H1 (cell line): Measurements from ENCODE around the gene EEIG1. TPM values are rescaled to one million over a fixed set of nuclear protein-coding genes. Genes with fewer than 3 reads are reported as not detected.

Experiments used
- CTCF ChIA-PET: fragments of 300-600 bp; sonication (Branson Sonifier 250); formaldehyde crosslinking; loops from one replicate; lab custom pipeline; 2021; ENCODE audit not compliant: partially characterized antibody; lab: Charles Lee
- POLR2A ChIA-PET: fragments of 300-600 bp; sonication (Branson Sonifier 250); formaldehyde crosslinking; loops from one replicate; lab custom pipeline; 2021; ENCODE audit warnings: inconsistent platforms; ENCODE audit not compliant: partially characterized antibody; lab: Charles Lee
- DNase-seq, 2 experiments: peaks; one replicate each; pipeline versions ENCODE4 v3.0.0 to v3.0.0-alpha.2; 2010 to 2022; ENCODE audit warnings: low spot score in 2 of 2, low read depth in 1 of 2, mixed read lengths in 1 of 2
- FAIRE-seq: peaks from 2 replicates; lab custom pipeline; 2011; peaks lifted over from hg19 to GRCh38; lab: Jason Lieb, UNC
- H2AFZ ChIP-seq: 2 replicates; pipeline ENCODE4 v1.8.1; 2012; ENCODE audit warnings: low read length, inconsistent platforms
- H2AK5ac ChIP-seq: 2 replicates; pipeline ENCODE4 v1.6.1; 2013; ENCODE audit warnings: low read depth, low read length
- H2BK120ac ChIP-seq: replicated peaks from 2 replicates; pipeline ENCODE3; 2013; ENCODE audit warnings: low read depth, low read length, inconsistent platforms
- H2BK12ac ChIP-seq: 2 replicates; pipeline ENCODE4 v1.6.1; 2013; ENCODE audit warnings: low read depth, low read length
- H2BK15ac ChIP-seq: 2 replicates; pipeline ENCODE4 v1.6.1; 2013; ENCODE audit warnings: low read length
- H2BK20ac ChIP-seq: 2 replicates; pipeline ENCODE4 v1.6.1; 2013; ENCODE audit warnings: low read length
- H2BK5ac ChIP-seq: 2 replicates; pipeline ENCODE4 v1.6.1; 2013; ENCODE audit warnings: low read depth, low read length
- H3K14ac ChIP-seq: 2 replicates; pipeline ENCODE4 v1.6.1; 2013; ENCODE audit warnings: inconsistent platforms; ENCODE audit not compliant: insufficient read length
- H3K18ac ChIP-seq: 2 replicates; pipeline ENCODE4 v1.6.1; 2013; ENCODE audit warnings: low read length; ENCODE audit errors: extremely low read depth
- H3K23ac ChIP-seq: 2 replicates; pipeline ENCODE4 v1.6.1; 2013; ENCODE audit warnings: inconsistent platforms; ENCODE audit not compliant: insufficient read length
- H3K23me2 ChIP-seq: 2 replicates; pipeline ENCODE4 v1.6.1; 2013; ENCODE audit warnings: low read depth, low read length
- H3K27ac ChIP-seq: 2 replicates; pipeline ENCODE4 v1.6.1; 2011; ENCODE audit warnings: low read depth, low read length, inconsistent platforms
- H3K27me3 ChIP-seq, 4 experiments: replicated peaks in 1 of 4; 1 replicate in 1 of 4; 2 replicates in 3 of 4; pipeline versions ENCODE4 v1.6.1 to v1.8.1; 2011 to 2013; ENCODE audit warnings: low read length in 3 of 4, mild to moderate bottlenecking in 3 of 4, inconsistent platforms in 2 of 4, mixed read lengths in 2 of 4, moderate library complexity in 1 of 4; ENCODE audit not compliant: control insufficient read depth in 3 of 4, insufficient read depth in 3 of 4; ENCODE audit errors: extremely low read depth in 1 of 4
- H3K36me3 ChIP-seq, 4 experiments: 2 replicates each; pipeline versions ENCODE4 v1.6.1 to v1.8.1; 2011 to 2013; ENCODE audit warnings: mild to moderate bottlenecking in 4 of 4, low read length in 3 of 4, moderate library complexity in 2 of 4, control low read depth in 1 of 4, inconsistent platforms in 1 of 4; ENCODE audit not compliant: insufficient read depth in 4 of 4, control insufficient read depth in 2 of 4
- H3K4ac ChIP-seq: replicated peaks from 2 replicates; pipeline ENCODE3; 2013; ENCODE audit warnings: low read length, low read depth, mixed read lengths, inconsistent platforms; ENCODE audit not compliant: insufficient read length
- H3K4me1 ChIP-seq, 4 experiments: replicated peaks in 1 of 4; 1 replicate in 1 of 4; 2 replicates in 3 of 4; pipeline versions ENCODE4 v1.6.1 to v1.8.1; 2011 to 2013; ENCODE audit warnings: low read length in 3 of 4, inconsistent platforms in 2 of 4, mixed read lengths in 1 of 4; ENCODE audit not compliant: insufficient read depth in 4 of 4, control insufficient read depth in 3 of 4
- H3K4me2 ChIP-seq, 2 experiments: 2 replicates each; pipeline versions ENCODE4 v1.6.1 to v1.8.1; 2011 to 2013; ENCODE audit warnings: low read depth in 2 of 2, low read length in 2 of 2, control low read depth in 1 of 2, inconsistent platforms in 1 of 2, mild to moderate bottlenecking in 1 of 2; ENCODE audit not compliant: insufficient read depth in 1 of 2
- H3K4me3 ChIP-seq, 4 experiments: fragments of 200-600, 300-600 bp in 1 of 4; sonication (generic), shearing (Covaris generic), sonication (Bioruptor Twin) in 1 of 4; 2 replicates each; pipeline versions ENCODE4 v1.5.1 to v1.8.1; 2011 to 2016; ENCODE audit warnings: low read length in 4 of 4, low read depth in 3 of 4, control low read depth in 2 of 4, inconsistent platforms in 2 of 4, mild to moderate bottlenecking in 2 of 4, mixed read lengths in 1 of 4, moderate library complexity in 1 of 4; ENCODE audit not compliant: insufficient read depth in 2 of 4; ENCODE audit errors: extremely low read depth in 1 of 4
- H3K56ac ChIP-seq: replicated peaks from 2 replicates; pipeline ENCODE3; 2013; ENCODE audit warnings: low read depth, mild to moderate bottlenecking, mixed read lengths, low read length, inconsistent platforms; ENCODE audit not compliant: insufficient read length
- H3K79me1 ChIP-seq: 2 replicates; pipeline ENCODE4 v1.6.1; 2013; ENCODE audit warnings: low read depth, low read length, control low read depth
- H3K79me2 ChIP-seq, 2 experiments: 2 replicates each; pipeline versions ENCODE4 v1.6.1 to v1.8.1; 2012 to 2013; ENCODE audit warnings: low read length in 2 of 2, mild to moderate bottlenecking in 2 of 2, inconsistent platforms in 1 of 2; ENCODE audit not compliant: insufficient read depth in 2 of 2, control insufficient read depth in 1 of 2
- H3K9ac ChIP-seq, 4 experiments: replicated peaks in 1 of 4; 1 replicate in 1 of 4; 2 replicates in 3 of 4; pipeline versions ENCODE4 v1.6.1 to v1.8.1; 2011 to 2013; ENCODE audit warnings: low read depth in 3 of 4, low read length in 3 of 4, control low read depth in 2 of 4, mild to moderate bottlenecking in 2 of 4, moderate library complexity in 2 of 4, inconsistent platforms in 1 of 4; ENCODE audit errors: extremely low read depth in 1 of 4
- H3K9me3 ChIP-seq, 2 experiments: 2 replicates each; pipeline versions ENCODE4 v1.6.1 to v1.8.1; 2012 to 2013; ENCODE audit warnings: mild to moderate bottlenecking in 2 of 2, moderate library complexity in 2 of 2, control low read depth in 1 of 2, inconsistent platforms in 1 of 2, low read depth in 1 of 2, low read length in 1 of 2, mixed read lengths in 1 of 2; ENCODE audit not compliant: insufficient read depth in 2 of 2
- H4K20me1 ChIP-seq, 2 experiments: replicated peaks in 1 of 2; 2 replicates each; pipeline versions ENCODE3 to v1.8.1; 2011 to 2013; ENCODE audit warnings: inconsistent platforms in 2 of 2, low read length in 2 of 2, mild to moderate bottlenecking in 1 of 2; ENCODE audit not compliant: insufficient read depth in 2 of 2, control insufficient read depth in 1 of 2
- H4K5ac ChIP-seq: 2 replicates; pipeline ENCODE4 v1.6.1; 2013; ENCODE audit warnings: low read length, low read depth, mixed read lengths, inconsistent platforms; ENCODE audit not compliant: insufficient read length
- H4K8ac ChIP-seq: 2 replicates; pipeline ENCODE4 v1.8.0; 2013; ENCODE audit warnings: mild to moderate bottlenecking, moderate library complexity, low read length, inconsistent platforms; ENCODE audit not compliant: insufficient read depth; ENCODE audit errors: extremely low read depth
- H4K91ac ChIP-seq: replicated peaks from 2 replicates; pipeline ENCODE3; 2013; ENCODE audit warnings: low read length, mixed read lengths, inconsistent platforms; ENCODE audit not compliant: insufficient read length
- BACH1 ChIP-seq: IDR thresholded peaks from 2 replicates; pipeline ENCODE4 v1.6.1; 2012; ENCODE audit warnings: low read length, improper control_type of control experiment
- BCL11A ChIP-seq, 2 experiments: IDR thresholded peaks; one replicate each; pipeline ENCODE4 v1.6.1; 2011; ENCODE audit warnings: low read depth in 2 of 2, low read length in 2 of 2, mild to moderate bottlenecking in 2 of 2
- EGR1 ChIP-seq: IDR thresholded peaks from 2 replicates; pipeline ENCODE4 v1.6.1; 2011; ENCODE audit warnings: low read depth, low read length, borderline replicate concordance
- POLR2A ChIP-seq, 2 experiments: IDR thresholded peaks; 1 replicate in 1 of 2; 2 replicates in 1 of 2; pipeline ENCODE4 v1.6.1; 2011; ENCODE audit warnings: low read depth in 2 of 2, low read length in 2 of 2, mild to moderate bottlenecking in 2 of 2; ENCODE audit errors: control extremely low read depth in 1 of 2
- RAD21 ChIP-seq, 2 experiments: IDR thresholded peaks in 1 of 2; conservative IDR thresholded peaks in 1 of 2; 2 replicates each; pipeline ENCODE4 v1.6.1; 2011; ENCODE audit warnings: low read depth in 2 of 2, low read length in 2 of 2, improper control_type of control experiment in 1 of 2, inconsistent platforms in 1 of 2, mild to moderate bottlenecking in 1 of 2, moderate library complexity in 1 of 2
- SIN3A ChIP-seq, 2 experiments: IDR thresholded peaks in 1 of 2; conservative IDR thresholded peaks in 1 of 2; 2 replicates each; pipeline ENCODE4 v1.6.1; 2011 to 2012; ENCODE audit warnings: low read length in 2 of 2, improper control_type of control experiment in 1 of 2, low read depth in 1 of 2, mild to moderate bottlenecking in 1 of 2
- SIX5 ChIP-seq: IDR thresholded peaks from 2 replicates; pipeline ENCODE4 v1.6.1; 2011; ENCODE audit warnings: mild to moderate bottlenecking, low read depth, low read length
- SP2 ChIP-seq: IDR thresholded peaks from 2 replicates; pipeline ENCODE4 v1.6.1; 2012; ENCODE audit warnings: mild to moderate bottlenecking, low read length, inconsistent platforms
- SUZ12 ChIP-seq: fragments of 200-600 bp; sonication (generic); IDR thresholded peaks from 2 replicates; pipeline ENCODE4 v1.6.1; 2012; ENCODE audit warnings: mild to moderate bottlenecking, inconsistent platforms, low read length, moderate library complexity, mixed read lengths
- TAF1 ChIP-seq: IDR thresholded peaks from 2 replicates; pipeline ENCODE4 v1.6.1; 2011; ENCODE audit warnings: mild to moderate bottlenecking, low read depth, low read length
- TEAD4 ChIP-seq: IDR thresholded peaks from 2 replicates; pipeline ENCODE4 v1.6.1; 2012; ENCODE audit warnings: low read depth, low read length, inconsistent platforms, mixed read lengths
- WGBS, 2 experiments: shearing (Covaris generic) in 1 of 2; methylation state at CpG; one replicate each; pipeline versions ENCODE4 v1.1.6 to v1.1.7; 2013 to 2015; ENCODE audit warnings: low lambda C conversion rate in 2 of 2, mixed read lengths in 2 of 2, inconsistent platforms in 1 of 2, low coverage in 1 of 2, missing lambda C conversion rate in 1 of 2; ENCODE audit not compliant: insufficient replicate concordance in 2 of 2, insufficient coverage in 1 of 2, insufficient read length in 1 of 2; ENCODE audit errors: extremely low coverage in 1 of 2, missing lambda C conversion rate in 1 of 2; 5-methylcytosine and 5-hydroxymethylcytosine counted together
- polyA plus RNA-seq, 7 experiments: library from polyadenylated mRNA; depleted of rRNA in 3 of 7; stranded (reverse) in 5 of 7; unstranded in 2 of 7; fragments of >200 nt in 5 of 7; fragments of 200-250 nt in 2 of 7; gene quantifications; 1 replicate in 5 of 7; 2 replicates in 1 of 7; 4 replicates in 1 of 7; pipeline versions ENCODE4 v1.2.1 to v1.2.3, GENCODE V29; 2011 to 2013; ENCODE audit warnings: missing spikeins in 2 of 7, mixed read lengths in 2 of 7
- total RNA-seq: library from RNA; stranded (reverse); fragmentation: NEBNext Ultra II Directional; extraction: Animal tissue kit (Norgen Biotek cat#: 25700); gene quantifications from 2 replicates; pipeline ENCODE4 v1.2.1, GENCODE V29; 2021
- TF ChIP-seq, protein P1 (sequence below): IDR thresholded peaks from 2 replicates; pipeline ENCODE4 v1.6.1; 2012; ENCODE audit warnings: low read length, inconsistent platforms

Gene EEIG1
- total and polyA plus RNA-seq, 2 of the 8 experiments (the other 6 are each of a cell fraction or from before 2014, with no cell fraction given) = 29.8 to 50.8 TPM

DNA sequence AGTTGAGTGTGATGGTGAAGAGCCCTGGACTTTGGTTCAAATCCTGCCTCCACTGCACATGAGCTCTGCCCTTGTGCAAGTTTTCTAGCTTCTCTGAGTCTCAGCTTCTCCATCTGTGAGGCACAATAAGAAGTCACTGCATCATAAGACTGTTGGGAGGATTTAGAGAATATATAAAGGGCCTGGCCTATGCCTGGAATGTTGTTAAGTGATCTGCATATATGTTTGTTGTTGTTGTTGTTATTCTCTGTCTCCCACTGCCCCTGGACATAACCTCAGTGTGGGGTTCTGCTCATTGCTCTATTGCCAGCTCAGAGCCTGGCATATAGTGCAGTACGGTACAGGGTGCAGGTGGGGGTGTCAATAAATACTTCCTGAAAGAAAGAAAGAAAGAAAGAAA, 40.3 kb upstream of the EEIG1 start:
- Histone ChIP-seq H3K27me3 (no peaks in the 10 kb centered on the region), H3K9me3 (no peaks in the 10 kb centered on the region), H2AK5ac (no peak overlapping the region), H2BK12ac (no peak overlapping the region), H3K23me2 (no peaks in the 10 kb centered on the region), H3K36me3 (no peaks in the 10 kb centered on the region), H3K79me1 (no peaks in the 10 kb centered on the region), H2BK5ac (no peak overlapping the region), H2BK15ac (no peak overlapping the region), H3K4me1 (no peaks in the 10 kb centered on the region), H4K91ac (no peak overlapping the region), H3K27ac (no peak overlapping the region), H3K23ac (no peak overlapping the region), H3K4ac (no peak overlapping the region), H2BK20ac (no peak overlapping the region), H2BK120ac (no peak overlapping the region), H3K4me3 (no peak overlapping the region), H4K20me1 (no peaks in the 10 kb centered on the region), H3K18ac (no peak overlapping the region), H3K79me2 (no peaks in the 10 kb centered on the region), H3K9ac (no peak overlapping the region), H4K5ac (no peak overlapping the region), H3K56ac (no peak overlapping the region), H2AFZ (no peak overlapping the region), H3K4me2 (no peak overlapping the region), H3K14ac (no peak overlapping the region), H4K8ac (no peak overlapping the region)
- CTCF ChIA-PET = interaction anchor here (0.6 to 38.5 kb wide), 14 partner anchors 10 to 72 kb away, joined by 3 to 825 read pairs (median 4); partner anchors contain the start of gene DPM2
- FAIRE-seq (no peak), DNase-seq (no peak)
- 36% methylated on average over 1 of the region's 1 CpG; no CpG with 5 or more reads in 1 of the 2 experiments for whole genome bisulfite sequencing, 2 experiments
- TF ChIP-seq BACH1 (no peak), SP2 (no peak), BCL11A (IDR thresholded peaks at IDR 0.05; ENCODE audit: low read depth in 2 of 2, low read length in 2 of 2) (no peak), TAF1 (no peak), TEAD4 (no peak), SUZ12 (no peak), POLR2A (IDR thresholded peaks at IDR 0.05; ENCODE audit: control extremely low read depth in 1 of 2, low read depth in 2 of 2, low read length in 2 of 2) (no peak), SIN3A (conservative IDR thresholded peaks at IDR 0.05 in 1 of 2, IDR thresholded peaks at IDR 0.05 in 1 of 2; ENCODE audit: low read depth in 1 of 2, low read length in 2 of 2) (no peak), SIX5 (no peak), EGR1 (no peak), RAD21 (IDR thresholded peaks at IDR 0.05 in 1 of 2, conservative IDR thresholded peaks at IDR 0.05 in 1 of 2; ENCODE audit: low read depth in 2 of 2, low read length in 2 of 2) (no peak)
- TF ChIP-seq, protein P1, sequence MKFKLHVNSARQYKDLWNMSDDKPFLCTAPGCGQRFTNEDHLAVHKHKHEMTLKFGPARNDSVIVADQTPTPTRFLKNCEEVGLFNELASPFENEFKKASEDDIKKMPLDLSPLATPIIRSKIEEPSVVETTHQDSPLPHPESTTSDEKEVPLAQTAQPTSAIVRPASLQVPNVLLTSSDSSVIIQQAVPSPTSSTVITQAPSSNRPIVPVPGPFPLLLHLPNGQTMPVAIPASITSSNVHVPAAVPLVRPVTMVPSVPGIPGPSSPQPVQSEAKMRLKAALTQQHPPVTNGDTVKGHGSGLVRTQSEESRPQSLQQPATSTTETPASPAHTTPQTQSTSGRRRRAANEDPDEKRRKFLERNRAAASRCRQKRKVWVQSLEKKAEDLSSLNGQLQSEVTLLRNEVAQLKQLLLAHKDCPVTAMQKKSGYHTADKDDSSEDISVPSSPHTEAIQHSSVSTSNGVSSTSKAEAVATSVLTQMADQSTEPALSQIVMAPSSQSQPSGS = no peak
- POLR2A ChIA-PET = no interaction called here
